ENCODE data around the gene SS18L1.

The SS18L1 gene

GRCh38 chr20:62197801-62198200 is 54.2 kb downstream of the SS18L1 start:
- intact Hi-C loops (cut with DNase I): no loop called here
- DNase-seq: no peak

GRCh38 chr20:62198496-62198895 is 54.9 kb downstream of the SS18L1 start:
- intact Hi-C loops (cut with DNase I): no loop called here
- DNase-seq: peak in 1 of 42 donors; percentile 27

- intact Hi-C loops (cut with DNase I): no loop called here
- peak in 2 of 42 donors; percentile 23 to 25 for DNase-seq
These were observed 55.4 kb downstream of the SS18L1 start for GRCh38 chr20:62198931-62199330.

- DNase-seq: peak in 2 of 42 donors; percentile 25 to 27
- intact Hi-C loops (cut with DNase I): no loop called here
These were observed 57.1 kb downstream of the SS18L1 start for GRCh38 chr20:62200491-62201172.

- peak in 1 of 42 donors; percentile 22 for DNase-seq
- intact Hi-C loops (cut with DNase I): no loop called here
These were observed 57.9 kb downstream of the SS18L1 start for GRCh38 chr20:62201173-62202082.

- intact Hi-C loops (cut with DNase I): no loop called here
- no peak for DNase-seq
These were observed 58.5 kb downstream of the SS18L1 start for GRCh38 chr20:62202083-62202395.

- intact Hi-C loops (cut with DNase I): no loop called here
- DNase-seq: peak in 1 of 42 donors; percentile 22
These were observed 59.3 kb downstream of the SS18L1 start for GRCh38 chr20:62202676-62203377.

GRCh38 chr20:62203378-62204030 is 59.9 kb downstream of the SS18L1 start:
- DNase-seq: peak in 1 of 42 donors; percentile 24

GRCh38 chr20:62205618-62206387 is 62.2 kb downstream of the SS18L1 start:
- intact Hi-C loops (cut with DNase I): no loop called here
- DNase-seq: peak in 2 of 42 donors; percentile 9 to 28

More at GRCh38 chr20:62203378-62204030, 59.9 kb downstream of the SS18L1 start:
- intact Hi-C loops (cut with DNase I): no loop called here

- intact Hi-C loops (cut with DNase I): no loop called here
- DNase-seq: no peak
These were observed 62.8 kb downstream of the SS18L1 start for GRCh38 chr20:62206388-62206775.

- intact Hi-C loops (cut with DNase I): no loop called here
- peak; percentile 38 to 93 (median 72) for DNase-seq
These were observed 64.7 kb downstream of the SS18L1 start for GRCh38 chr20:62208061-62208794.

- intact Hi-C loops (cut with DNase I): no loop called here
- DNase-seq: no peak
These were observed 65.5 kb downstream of the SS18L1 start for GRCh38 chr20:62208795-62209755.

GRCh38 chr20:62209850-62210495 is 66.4 kb downstream of the SS18L1 start:
- no peak for DNase-seq
- intact Hi-C loops (cut with DNase I): no loop called here

- intact Hi-C loops (cut with DNase I): no loop called here
These were observed 66.9 kb downstream of the SS18L1 start for GRCh38 chr20:62210496-62210855.

GRCh38 chr20:62211216-62211615 is 67.6 kb downstream of the SS18L1 start:
- intact Hi-C loops (cut with DNase I): no loop called here
- no peak for DNase-seq

More at GRCh38 chr20:62210496-62210855, 66.9 kb downstream of the SS18L1 start:
- DNase-seq: no peak

- DNase-seq: no peak
- intact Hi-C loops (cut with DNase I): no loop called here
These were observed 68.3 kb downstream of the SS18L1 start for GRCh38 chr20:62211769-62212288.

Data from head of caudate nucleus (tissue), 42 donors.